ENCODE results near the gene USP33.
"Not testable (repeated sequence)": the region's sequence is repeated elsewhere in the genome, so short reads cannot be mapped to it uniquely, and the experiment has no call there.

USP33 gene

DNA sequence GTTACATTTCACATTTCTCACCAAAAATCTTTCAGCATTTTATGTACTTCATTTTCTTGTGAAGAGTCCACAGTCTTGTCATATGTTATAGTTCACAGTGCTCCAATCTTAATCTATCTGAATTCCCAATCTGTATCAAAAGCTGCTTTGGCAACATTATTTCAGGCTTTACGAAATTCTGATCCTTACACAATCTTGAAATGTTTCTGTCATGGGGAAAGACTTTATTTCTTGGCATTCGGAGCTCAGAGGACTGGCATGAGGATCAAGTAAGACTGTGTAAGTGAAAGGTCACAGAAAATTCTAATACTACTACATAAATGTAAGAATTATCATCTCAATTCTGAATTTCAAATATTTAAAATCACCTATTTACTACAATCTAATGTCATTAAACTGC is 2.0 kb downstream of the USP33 start:
- Histone ChIP-seq H3K27me3 (ENCODE audit: low read length) (no peaks in the 10 kb centered on the region), H3K36me3 (ENCODE audit: low read length) (no peaks in the 10 kb centered on the region), H3F3A (ENCODE audit: insufficient read depth) (no peaks in the 10 kb centered on the region; the same call in 1 of the 2 replicates), H3K9ac (ENCODE audit: low read length) (no peak overlapping the region), H3K4me2 (ENCODE audit: low read depth, low read length, poor library complexity, severe bottlenecking) (peak overlapping the region; percentile 11), H3K27ac (ENCODE audit: low read depth, low read length) (no peak overlapping the region), H3K9me2 (replicated peaks; ENCODE audit: insufficient read depth, low read length) (no peaks in the 10 kb centered on the region), H3K79me2 (ENCODE audit: insufficient read depth, low read length) (peaks cover 66% of the 10 kb centered on the region), H2AFZ (ENCODE audit: low read depth, low read length, severe bottlenecking) (no peak overlapping the region), H3K4me3 (ENCODE audit: insufficient read depth, low read length, poor library complexity, severe bottlenecking) (no peak overlapping the region), H4K20me1 (ENCODE audit: low read depth, low read length) (peaks cover 33% of the 10 kb centered on the region), H3K9me3 (ENCODE audit: insufficient read depth, low read length) (no peaks in the 10 kb centered on the region)
- TF ChIP-seq, protein P1, sequence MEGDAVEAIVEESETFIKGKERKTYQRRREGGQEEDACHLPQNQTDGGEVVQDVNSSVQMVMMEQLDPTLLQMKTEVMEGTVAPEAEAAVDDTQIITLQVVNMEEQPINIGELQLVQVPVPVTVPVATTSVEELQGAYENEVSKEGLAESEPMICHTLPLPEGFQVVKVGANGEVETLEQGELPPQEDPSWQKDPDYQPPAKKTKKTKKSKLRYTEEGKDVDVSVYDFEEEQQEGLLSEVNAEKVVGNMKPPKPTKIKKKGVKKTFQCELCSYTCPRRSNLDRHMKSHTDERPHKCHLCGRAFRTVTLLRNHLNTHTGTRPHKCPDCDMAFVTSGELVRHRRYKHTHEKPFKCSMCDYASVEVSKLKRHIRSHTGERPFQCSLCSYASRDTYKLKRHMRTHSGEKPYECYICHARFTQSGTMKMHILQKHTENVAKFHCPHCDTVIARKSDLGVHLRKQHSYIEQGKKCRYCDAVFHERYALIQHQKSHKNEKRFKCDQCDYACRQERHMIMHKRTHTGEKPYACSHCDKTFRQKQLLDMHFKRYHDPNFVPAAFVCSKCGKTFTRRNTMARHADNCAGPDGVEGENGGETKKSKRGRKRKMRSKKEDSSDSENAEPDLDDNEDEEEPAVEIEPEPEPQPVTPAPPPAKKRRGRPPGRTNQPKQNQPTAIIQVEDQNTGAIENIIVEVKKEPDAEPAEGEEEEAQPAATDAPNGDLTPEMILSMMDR (IDR thresholded peaks at IDR 0.05; ENCODE audit: insufficient read depth, low read length, poor library complexity, severe bottlenecking), result no peak
- no peak for TF ChIP-seq EZH2phosphoT487 (conservative IDR thresholded peaks at IDR 0.05; ENCODE audit: low read length)

DNA sequence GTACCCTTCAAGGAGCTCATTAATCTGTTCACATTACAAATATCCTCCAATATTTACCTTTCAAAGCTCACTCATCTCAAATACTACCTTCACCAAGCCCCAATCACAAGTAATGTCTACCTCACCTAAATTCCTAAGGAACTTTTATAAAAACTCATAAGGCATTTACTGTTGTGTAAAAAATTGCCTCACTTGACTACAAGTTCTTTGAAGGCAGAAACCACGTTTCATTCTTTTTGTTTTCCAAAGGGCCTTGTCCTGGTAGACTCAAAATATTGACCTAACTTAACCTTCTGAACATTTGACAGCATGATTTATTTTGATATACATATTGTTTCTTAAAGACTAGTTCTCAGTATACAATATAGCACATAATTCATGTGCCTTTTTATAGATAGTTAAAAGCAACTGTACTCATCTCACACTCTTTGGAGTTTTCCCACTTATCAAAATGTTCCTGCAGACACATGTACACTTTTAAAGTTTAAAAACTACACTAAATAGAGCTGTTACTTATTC is 2.5 kb downstream of the USP33 start:
- Histone ChIP-seq H3K4me3 (ENCODE audit: insufficient read depth, low read length, poor library complexity, severe bottlenecking) (no peak overlapping the region), H3K36me3 (ENCODE audit: low read length) (no peaks in the 10 kb centered on the region), H3K9ac (ENCODE audit: low read length) (no peak overlapping the region), H3F3A (ENCODE audit: insufficient read depth) (no peaks in the 10 kb centered on the region; the same call in 1 of the 2 replicates), H2AFZ (ENCODE audit: low read depth, low read length, severe bottlenecking) (no peak overlapping the region), H4K20me1 (ENCODE audit: low read depth, low read length) (peaks cover 33% of the 10 kb centered on the region), H3K4me2 (ENCODE audit: low read depth, low read length, poor library complexity, severe bottlenecking) (peak overlapping the region; percentile 17), H3K9me2 (replicated peaks; ENCODE audit: insufficient read depth, low read length) (no peaks in the 10 kb centered on the region), H3K27ac (ENCODE audit: low read depth, low read length) (no peak overlapping the region), H3K27me3 (ENCODE audit: low read length) (no peaks in the 10 kb centered on the region), H3K9me3 (ENCODE audit: insufficient read depth, low read length) (no peaks in the 10 kb centered on the region), H3K79me2 (ENCODE audit: insufficient read depth, low read length) (peaks cover 70% of the 10 kb centered on the region)
- TF ChIP-seq, protein P1 (IDR thresholded peaks at IDR 0.05; ENCODE audit: insufficient read depth, low read length, poor library complexity, severe bottlenecking), result no peak
- TF ChIP-seq EZH2phosphoT487 (conservative IDR thresholded peaks at IDR 0.05; ENCODE audit: low read length), result no peak

- Histone ChIP-seq H3K4me2 (ENCODE audit: low read depth, low read length, poor library complexity, severe bottlenecking) (no peak overlapping the region), H3K36me3 (ENCODE audit: low read length) (no peaks in the 10 kb centered on the region), H3K9ac (ENCODE audit: low read length) (no peak overlapping the region), H3K27ac (ENCODE audit: low read depth, low read length) (no peak overlapping the region), H3K27me3 (ENCODE audit: low read length) (no peaks in the 10 kb centered on the region), H2AFZ (ENCODE audit: low read depth, low read length, severe bottlenecking) (no peak overlapping the region), H3K4me3 (ENCODE audit: insufficient read depth, low read length, poor library complexity, severe bottlenecking) (no peak overlapping the region), H3K9me3 (ENCODE audit: insufficient read depth, low read length) (no peaks in the 10 kb centered on the region), H3K79me2 (ENCODE audit: insufficient read depth, low read length) (peaks cover 75% of the 10 kb centered on the region), H3K9me2 (replicated peaks; ENCODE audit: insufficient read depth, low read length) (no peaks in the 10 kb centered on the region), H3F3A (ENCODE audit: insufficient read depth) (no peaks in the 10 kb centered on the region; the same call in 1 of the 2 replicates), H4K20me1 (ENCODE audit: low read depth, low read length) (peaks cover 33% of the 10 kb centered on the region)
- TF ChIP-seq, protein P1 (IDR thresholded peaks at IDR 0.05; ENCODE audit: insufficient read depth, low read length, poor library complexity, severe bottlenecking), result no peak
- TF ChIP-seq EZH2phosphoT487 (conservative IDR thresholded peaks at IDR 0.05; ENCODE audit: low read length), result no peak
Measured at GRCh38 chr1:77756052-77756754, 3.4 kb downstream of the USP33 start.

DNA sequence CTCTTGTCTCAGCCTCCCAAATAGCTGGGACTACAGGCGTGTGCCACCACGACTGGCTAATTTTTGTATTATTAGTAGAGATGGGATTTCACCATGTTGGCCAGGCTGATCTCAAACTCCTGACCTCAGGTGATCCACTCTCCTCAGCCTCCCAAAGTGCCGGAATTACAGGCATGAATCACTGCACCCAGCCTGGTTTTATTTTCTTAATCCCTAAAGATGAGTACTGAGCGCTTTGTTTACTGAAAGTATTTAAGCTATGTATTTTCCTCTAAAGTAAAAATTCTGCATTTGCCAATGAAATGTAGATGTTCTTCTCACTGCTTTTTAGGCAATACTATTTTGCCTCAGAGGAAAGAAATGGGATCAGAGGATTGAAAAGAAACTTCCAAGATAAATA is 10.2 kb downstream of the USP33 start:
- not testable (repeated sequence) for H3K4me3 ChIP-seq (ENCODE audit: insufficient read depth, low read length, poor library complexity, severe bottlenecking); H3K4me2 ChIP-seq (ENCODE audit: low read depth, low read length, poor library complexity, severe bottlenecking); H3K9me3 ChIP-seq (ENCODE audit: insufficient read depth, low read length); H3K27me3 ChIP-seq (ENCODE audit: low read length); H3K36me3 ChIP-seq (ENCODE audit: low read length); H3K9me2 ChIP-seq (replicated peaks; ENCODE audit: insufficient read depth, low read length); H3F3A ChIP-seq (ENCODE audit: insufficient read depth); H3K27ac ChIP-seq (ENCODE audit: low read depth, low read length); H4K20me1 ChIP-seq (ENCODE audit: low read depth, low read length); H3K9ac ChIP-seq (ENCODE audit: low read length); H2AFZ ChIP-seq (ENCODE audit: low read depth, low read length, severe bottlenecking)
- H3K79me2 ChIP-seq (ENCODE audit: insufficient read depth, low read length), result peaks cover 70% of the 10 kb centered on the region
